Natural killer cell treated with Interleukin-12 subunit alpha and Interleukin-12 subunit beta and Interleukin-15 and Interleukin-18, amount 100 ng/mL, for 72 hours (primary cell): ENCODE data around the gene UBL4A. TPM values are rescaled to one million over a fixed set of nuclear protein-coding genes. Genes with fewer than 3 reads are reported as not detected.

ENCODE experiments used
- ATAC-seq, 2 donors: fragments of 150-1000 bp; cut with Tn5 transposase in 1 of 2; sonication (Bioruptor Pico), chemical (Tn5 transposase) in 1 of 2; 2 replicates each; pipeline ENCODE4 v1.10.0; 2021
- DNase-seq: peaks from one replicate; pipeline ENCODE4 v3.0.0; 2022; ENCODE audit warnings: low spot score
- H3K27ac Mint-ChIP-seq, 2 donors: 1 replicate in 1 of 2; 2 replicates in 1 of 2; pipeline ENCODE4 v1.8.0; 2022; ENCODE audit warnings: mixed read lengths in 2 of 2, mild to moderate bottlenecking in 1 of 2, moderate library complexity in 1 of 2
- H3K27me3 Mint-ChIP-seq, 2 donors: 1 replicate in 1 of 2; 2 replicates in 1 of 2; pipeline ENCODE4 v1.8.0; 2022; ENCODE audit warnings: mixed read lengths in 2 of 2
- H3K36me3 Mint-ChIP-seq: one replicate; pipeline ENCODE4 v1.8.0; 2022; ENCODE audit warnings: mixed read lengths
- H3K4me1 Mint-ChIP-seq, 2 donors: 1 replicate in 1 of 2; 2 replicates in 1 of 2; pipeline ENCODE4 v1.8.0; 2022; ENCODE audit warnings: low read depth in 2 of 2, mixed read lengths in 2 of 2, mild to moderate bottlenecking in 1 of 2
- H3K4me3 Mint-ChIP-seq: one replicate; pipeline ENCODE4 v1.8.0; 2022; ENCODE audit warnings: mixed read lengths
- H3K9me3 Mint-ChIP-seq: 2 replicates; pipeline ENCODE4 v1.8.0; 2022; ENCODE audit warnings: mixed read lengths
- total RNA-seq, 2 donors: library from RNA; stranded (reverse); gene quantifications; one replicate each; pipeline ENCODE4 v1.2.3, GENCODE V29; 2022

UBL4A gene
- total RNA-seq, 2 donors from 2014 or later, result 39.6 to 65.6 TPM

DNA sequence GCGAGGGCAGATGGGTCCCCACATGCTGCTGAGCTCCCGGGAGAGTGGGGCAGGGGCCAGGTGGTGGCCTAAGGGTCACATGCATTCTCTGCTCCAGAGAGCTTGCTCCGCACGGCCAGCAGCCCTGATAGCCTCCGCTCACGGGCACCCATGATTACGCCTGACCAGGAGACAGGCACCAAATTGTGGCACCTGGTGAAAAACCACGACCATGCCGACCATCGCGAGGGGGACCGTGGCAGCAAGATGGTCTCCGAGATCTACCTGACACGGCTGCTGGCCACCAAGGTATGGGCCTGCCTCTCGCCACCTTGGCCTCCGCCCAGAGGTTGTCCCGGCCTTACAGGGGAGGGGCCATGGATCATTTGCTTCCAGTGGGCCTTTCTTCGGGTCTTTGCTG lies 16.5 kb downstream of the UBL4A start:
- Mint-ChIP-seq H3K9me3 (no peaks in the 10 kb centered on the region), H3K27ac (no peak overlapping the region), H3K27me3 (no peaks in the 10 kb centered on the region), H3K4me1 (peaks cover 0 to 3% of the 10 kb centered on the region in 2 donors), H3K36me3 (no peaks in the 10 kb centered on the region), H3K4me3 (no peak overlapping the region)
- DNase-seq (peak; percentile 41), ATAC-seq (no peak)

DNA sequence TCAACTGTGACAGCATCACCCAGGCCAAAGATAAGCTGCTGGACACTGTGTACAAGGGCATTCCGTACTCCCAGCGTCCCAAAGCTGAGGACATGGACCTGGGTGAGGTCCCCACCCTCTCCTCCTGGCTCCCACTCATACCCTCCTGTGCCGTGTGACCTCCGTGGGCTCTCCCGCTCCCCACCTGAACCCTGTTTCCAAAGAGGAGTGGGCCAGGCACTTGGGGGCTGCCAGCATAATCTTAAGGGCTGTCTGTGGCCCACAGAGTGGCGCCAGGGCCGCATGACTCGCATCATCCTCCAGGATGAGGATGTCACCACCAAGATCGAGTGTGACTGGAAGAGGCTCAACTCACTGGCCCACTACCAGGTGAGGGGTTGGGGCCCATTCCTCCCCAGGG lies 17.3 kb downstream of the UBL4A start:
- Mint-ChIP-seq H3K36me3 (no peaks in the 10 kb centered on the region), H3K27ac (no peak overlapping the region), H3K4me3 (no peak overlapping the region), H3K9me3 (no peaks in the 10 kb centered on the region), H3K27me3 (no peaks in the 10 kb centered on the region), H3K4me1 (peaks cover 0 to 3% of the 10 kb centered on the region in 2 donors)
- ATAC-seq (no peak), DNase-seq (peak; percentile 38)

DNA sequence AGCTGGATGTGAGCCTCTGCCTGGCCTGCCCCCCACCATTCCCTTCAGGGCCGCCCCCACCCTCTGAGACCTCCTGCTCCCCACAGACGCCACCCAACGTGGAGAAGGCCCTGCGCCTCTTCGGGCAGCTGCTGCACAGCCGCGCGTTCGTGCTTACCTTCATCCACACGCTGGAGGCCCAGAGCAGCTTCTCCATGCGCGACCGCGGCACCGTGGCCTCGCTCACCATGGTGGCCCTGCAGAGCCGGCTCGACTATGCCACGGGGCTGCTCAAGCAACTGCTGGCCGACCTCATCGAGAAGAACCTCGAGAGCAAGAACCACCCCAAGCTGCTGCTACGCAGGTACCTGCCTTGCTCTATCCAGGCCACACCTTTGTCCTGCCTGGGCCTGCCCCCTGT lies 18.2 kb downstream of the UBL4A start:
- no peaks in the 10 kb centered on the region for H3K4me1 Mint-ChIP-seq
- no peak for ATAC-seq
- no peak overlapping the region for H3K4me3 Mint-ChIP-seq
- H3K9me3 Mint-ChIP-seq, result no peaks in the 10 kb centered on the region
- no peak for DNase-seq
- no peak overlapping the region for H3K27ac Mint-ChIP-seq
- no peaks in the 10 kb centered on the region for H3K36me3 Mint-ChIP-seq
- H3K27me3 Mint-ChIP-seq, result no peaks in the 10 kb centered on the region

DNA sequence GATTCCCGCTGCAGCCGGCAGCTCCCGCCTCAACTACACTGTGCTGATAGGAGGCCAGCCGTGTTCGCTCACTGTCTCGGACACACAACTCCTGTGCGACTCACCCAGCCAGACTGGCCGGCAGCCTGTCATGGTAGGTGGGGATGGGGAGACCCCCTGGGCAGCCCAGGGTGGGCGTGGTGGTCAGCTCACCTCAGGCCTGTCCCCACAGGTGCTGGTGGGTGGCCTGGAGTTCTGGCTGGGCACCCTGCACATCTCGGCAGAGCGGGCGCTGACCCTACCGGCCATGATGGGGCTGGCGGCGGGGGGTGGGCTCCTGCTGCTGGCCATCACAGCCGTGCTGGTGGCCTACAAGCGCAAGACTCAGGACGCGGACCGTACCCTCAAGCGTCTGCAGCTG lies 18.9 kb downstream of the UBL4A start:
- no peaks in the 10 kb centered on the region for H3K27me3 Mint-ChIP-seq
- no peaks in the 10 kb centered on the region for H3K9me3 Mint-ChIP-seq
- ATAC-seq (no peak), DNase-seq (no peak)
- no peaks in the 10 kb centered on the region for H3K36me3 Mint-ChIP-seq
- no peak overlapping the region for H3K27ac Mint-ChIP-seq
- no peak overlapping the region for H3K4me3 Mint-ChIP-seq
- no peaks in the 10 kb centered on the region for H3K4me1 Mint-ChIP-seq

DNA sequence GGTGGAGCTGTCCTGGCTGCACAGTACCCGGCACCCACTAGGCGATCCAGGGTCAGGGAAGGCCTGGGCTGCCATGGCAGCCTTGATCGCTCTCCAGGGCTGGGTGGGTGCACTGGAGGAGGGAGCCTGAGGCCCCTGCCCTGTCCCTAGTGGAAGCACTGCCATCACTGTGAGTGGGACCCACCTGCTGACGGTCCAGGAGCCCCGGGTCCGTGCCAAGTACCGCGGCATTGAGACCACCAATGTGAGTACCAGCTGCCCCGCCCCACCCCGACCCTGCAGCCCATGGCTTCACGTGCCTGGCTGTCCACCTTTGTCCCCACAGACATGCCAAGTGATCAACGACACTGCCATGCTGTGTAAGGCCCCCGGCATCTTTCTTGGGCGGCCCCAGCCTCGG lies 19.5 kb downstream of the UBL4A start:
- DNase-seq (no peak), ATAC-seq (no peak)
- H3K27ac Mint-ChIP-seq, result no peak overlapping the region
- no peaks in the 10 kb centered on the region for H3K36me3 Mint-ChIP-seq
- no peak overlapping the region for H3K4me3 Mint-ChIP-seq
- no peaks in the 10 kb centered on the region for H3K27me3 Mint-ChIP-seq
- H3K9me3 Mint-ChIP-seq, result no peaks in the 10 kb centered on the region
- peaks cover 0 to under 1% of the 10 kb centered on the region in 2 donors for H3K4me1 Mint-ChIP-seq

DNA sequence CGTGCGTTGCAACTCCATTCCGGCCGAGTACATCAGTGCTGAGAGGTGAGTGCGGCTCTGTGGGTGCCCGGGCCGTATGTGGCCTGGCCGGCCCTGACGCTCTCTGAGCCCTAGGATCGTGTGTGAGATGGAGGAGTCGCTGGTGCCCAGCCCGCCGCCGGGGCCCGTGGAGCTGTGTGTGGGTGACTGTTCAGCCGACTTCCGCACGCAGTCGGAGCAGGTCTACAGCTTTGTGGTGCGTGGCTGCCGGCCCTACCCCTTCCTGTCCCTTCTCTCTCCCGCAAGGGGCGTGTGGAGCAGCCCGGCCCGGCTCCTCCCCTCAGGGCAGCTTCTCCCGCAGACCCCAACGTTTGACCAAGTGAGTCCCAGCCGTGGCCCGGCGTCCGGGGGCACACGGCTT lies 20.4 kb downstream of the UBL4A start:
- Mint-ChIP-seq H3K27ac (no peak overlapping the region), H3K36me3 (no peaks in the 10 kb centered on the region), H3K9me3 (no peaks in the 10 kb centered on the region), H3K4me1 (peaks cover 0 to 3% of the 10 kb centered on the region in 2 donors), H3K4me3 (no peak overlapping the region), H3K27me3 (no peaks in the 10 kb centered on the region)
- ATAC-seq, result no peak
- no peak for DNase-seq

DNA sequence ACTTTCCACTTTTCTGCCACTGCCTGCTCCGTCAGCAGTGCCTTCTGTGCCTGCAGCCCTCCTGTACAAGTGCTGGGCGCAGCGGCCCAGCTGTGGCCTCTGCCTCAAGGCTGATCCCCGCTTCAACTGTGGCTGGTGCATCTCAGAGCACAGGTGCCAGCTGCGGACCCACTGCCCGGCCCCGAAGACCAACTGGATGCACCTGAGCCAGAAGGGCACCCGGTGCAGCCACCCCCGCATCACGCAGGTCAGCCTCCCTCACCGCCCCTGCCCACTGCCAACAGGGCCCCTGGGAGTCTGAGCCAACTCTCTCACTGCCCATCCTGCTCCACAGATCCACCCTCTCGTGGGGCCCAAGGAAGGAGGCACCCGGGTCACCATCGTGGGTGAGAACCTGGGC lies 20.8 kb downstream of the UBL4A start:
- ATAC-seq (no peak), DNase-seq (no peak)
- no peak overlapping the region for H3K27ac Mint-ChIP-seq
- H3K4me3 Mint-ChIP-seq, result no peak overlapping the region
- H3K4me1 Mint-ChIP-seq, result peaks cover 0 to 3% of the 10 kb centered on the region in 2 donors
- H3K27me3 Mint-ChIP-seq, result no peaks in the 10 kb centered on the region
- H3K36me3 Mint-ChIP-seq, result no peaks in the 10 kb centered on the region
- no peaks in the 10 kb centered on the region for H3K9me3 Mint-ChIP-seq

DNA sequence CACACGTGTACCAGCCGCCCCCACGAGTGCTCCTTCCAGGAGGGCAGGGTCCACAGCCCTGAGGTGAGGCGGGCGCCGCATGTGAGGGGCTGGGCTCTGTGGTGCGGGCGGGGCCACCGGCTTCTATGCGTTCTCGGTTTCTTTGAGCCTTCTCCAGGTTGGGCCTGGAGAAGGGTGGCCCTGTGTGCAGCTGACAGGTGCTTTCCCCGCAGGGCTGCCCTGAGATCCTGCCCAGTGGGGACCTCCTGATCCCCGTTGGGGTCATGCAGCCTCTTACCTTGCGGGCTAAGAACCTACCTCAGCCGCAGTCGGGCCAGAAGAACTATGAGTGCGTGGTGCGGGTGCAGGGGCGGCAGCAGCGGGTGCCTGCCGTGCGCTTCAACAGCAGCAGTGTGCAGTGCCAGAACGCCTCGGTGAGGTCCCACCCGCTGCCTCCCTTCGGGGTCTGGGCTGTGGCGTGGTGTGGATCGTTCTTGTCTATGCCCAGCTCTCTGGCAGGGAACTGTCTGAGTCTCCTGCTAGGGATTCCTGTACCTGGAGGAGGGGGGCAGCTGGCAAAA lies 21.5 kb downstream of the UBL4A start:
- Mint-ChIP-seq H3K4me3 (no peak overlapping the region), H3K9me3 (no peaks in the 10 kb centered on the region), H3K27me3 (no peaks in the 10 kb centered on the region), H3K27ac (no peak overlapping the region), H3K36me3 (no peaks in the 10 kb centered on the region), H3K4me1 (peaks cover 0 to 3% of the 10 kb centered on the region in 2 donors)
- ATAC-seq, result no peak
- DNase-seq, result no peak

DNA sequence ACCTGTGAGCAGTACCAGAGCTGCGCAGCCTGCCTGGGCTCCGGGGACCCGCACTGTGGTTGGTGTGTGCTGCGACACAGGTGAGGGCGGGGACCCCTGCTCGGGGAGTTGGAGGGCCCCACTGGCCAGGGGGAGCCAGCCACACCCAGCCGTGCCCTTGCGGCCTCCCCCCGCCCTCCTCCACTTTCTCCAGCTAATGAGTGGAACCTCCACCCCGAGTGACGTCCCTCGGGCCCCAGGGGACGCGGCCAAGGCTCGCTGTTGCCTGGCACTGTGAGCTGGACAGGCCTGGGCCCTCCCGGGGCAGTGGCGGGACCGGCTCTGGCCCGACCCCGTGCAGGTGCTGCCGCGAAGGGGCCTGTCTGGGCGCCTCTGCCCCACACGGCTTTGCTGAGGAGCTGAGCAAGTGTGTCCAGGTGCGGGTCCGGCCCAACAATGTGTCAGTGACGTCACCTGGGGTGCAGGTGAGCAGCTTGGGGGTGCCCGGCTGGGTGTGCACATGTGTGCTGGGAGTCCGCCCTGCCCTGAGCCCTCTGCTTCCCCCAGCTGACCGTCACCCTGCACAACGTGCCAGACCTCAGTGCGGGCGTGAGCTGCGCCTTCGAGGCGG lies 22.7 kb downstream of the UBL4A start:
- H3K9me3 Mint-ChIP-seq, result no peaks in the 10 kb centered on the region
- H3K27ac Mint-ChIP-seq, result no peak overlapping the region
- H3K4me1 Mint-ChIP-seq, result peaks cover 0 to 5% of the 10 kb centered on the region in 2 donors
- no peak for ATAC-seq
- no peaks in the 10 kb centered on the region for H3K27me3 Mint-ChIP-seq
- H3K4me3 Mint-ChIP-seq, result no peak overlapping the region
- DNase-seq, result no peak
- H3K36me3 Mint-ChIP-seq, result no peaks in the 10 kb centered on the region

DNA sequence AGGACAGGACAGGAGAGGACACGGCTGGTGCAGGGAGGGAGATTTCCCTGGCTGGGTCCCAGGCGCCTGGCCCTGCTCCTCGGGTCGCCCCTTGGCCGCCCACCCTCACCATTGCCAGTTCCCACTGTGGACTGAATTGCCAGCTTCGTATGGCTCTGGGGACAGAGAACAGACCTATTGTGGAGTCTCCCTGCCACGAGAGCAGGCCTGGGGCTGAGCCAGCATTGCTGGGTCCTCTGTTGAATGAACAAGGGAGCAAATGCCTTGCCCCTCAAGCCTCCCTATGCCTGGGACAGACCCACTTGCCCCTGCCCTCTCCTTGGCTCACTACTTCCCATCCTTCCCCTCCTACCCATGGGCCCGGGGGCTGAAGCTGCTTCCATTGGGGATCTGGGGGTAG lies 24.0 kb downstream of the UBL4A start:
- DNase-seq (no peak), ATAC-seq (no peak)
- Mint-ChIP-seq H3K27me3 (no peaks in the 10 kb centered on the region), H3K27ac (no peak overlapping the region), H3K9me3 (no peaks in the 10 kb centered on the region), H3K4me3 (no peak overlapping the region), H3K36me3 (no peaks in the 10 kb centered on the region), H3K4me1 (peaks cover 2 to 8% of the 10 kb centered on the region in 2 donors)

DNA sequence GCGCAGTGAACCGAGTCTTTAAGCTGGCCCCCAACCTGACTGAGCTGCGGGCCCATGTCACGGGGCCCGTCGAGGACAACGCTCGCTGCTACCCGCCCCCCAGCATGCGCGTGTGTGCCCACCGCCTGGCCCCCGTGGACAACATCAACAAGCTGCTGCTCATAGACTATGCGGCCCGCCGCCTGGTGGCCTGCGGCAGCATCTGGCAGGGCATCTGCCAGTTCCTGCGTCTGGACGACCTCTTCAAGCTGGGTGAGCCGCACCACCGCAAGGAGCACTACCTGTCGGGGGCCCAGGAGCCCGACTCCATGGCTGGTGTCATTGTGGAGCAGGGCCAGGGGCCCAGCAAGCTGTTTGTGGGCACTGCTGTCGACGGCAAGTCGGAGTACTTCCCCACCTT lies 26.1 kb downstream of the UBL4A start:
- no peak overlapping the region for H3K27ac Mint-ChIP-seq

DNA sequence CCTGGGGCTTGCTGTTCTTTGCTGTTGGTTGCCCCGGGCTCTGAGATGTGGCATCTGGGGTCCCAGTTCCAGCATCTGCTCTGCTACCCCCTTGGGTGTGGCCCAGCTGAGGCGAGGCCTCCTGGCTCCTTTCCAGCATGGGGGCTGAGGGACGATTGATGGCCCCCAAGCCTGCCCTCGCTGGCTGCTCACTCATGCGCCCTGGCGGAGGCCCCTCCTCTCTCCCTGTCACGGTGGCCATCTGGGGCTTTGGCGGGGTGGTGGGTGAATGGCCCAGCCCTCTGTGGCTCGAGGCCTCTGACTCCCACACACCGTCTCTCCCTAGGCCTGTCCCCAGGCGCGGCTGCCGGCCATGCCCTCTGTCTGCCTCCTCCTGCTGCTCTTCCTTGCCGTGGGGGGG lies 26.6 kb downstream of the UBL4A start:
- ATAC-seq (no peak), DNase-seq (no peak)
- Mint-ChIP-seq H3K27me3 (no peaks in the 10 kb centered on the region), H3K27ac (no peak overlapping the region), H3K9me3 (no peaks in the 10 kb centered on the region), H3K4me3 (peak overlapping the region; percentile 32), H3K36me3 (no peaks in the 10 kb centered on the region), H3K4me1 (peaks cover 6 to 11% of the 10 kb centered on the region in 2 donors)

More for the DNA sequence above, 26.1 kb downstream of the UBL4A start:
- Mint-ChIP-seq H3K4me1 (peaks cover 6 to 11% of the 10 kb centered on the region in 2 donors), H3K27me3 (no peaks in the 10 kb centered on the region), H3K36me3 (no peaks in the 10 kb centered on the region), H3K4me3 (peak overlapping the region; percentile 32), H3K9me3 (no peaks in the 10 kb centered on the region)
- DNase-seq (no peak), ATAC-seq (no peak)

DNA sequence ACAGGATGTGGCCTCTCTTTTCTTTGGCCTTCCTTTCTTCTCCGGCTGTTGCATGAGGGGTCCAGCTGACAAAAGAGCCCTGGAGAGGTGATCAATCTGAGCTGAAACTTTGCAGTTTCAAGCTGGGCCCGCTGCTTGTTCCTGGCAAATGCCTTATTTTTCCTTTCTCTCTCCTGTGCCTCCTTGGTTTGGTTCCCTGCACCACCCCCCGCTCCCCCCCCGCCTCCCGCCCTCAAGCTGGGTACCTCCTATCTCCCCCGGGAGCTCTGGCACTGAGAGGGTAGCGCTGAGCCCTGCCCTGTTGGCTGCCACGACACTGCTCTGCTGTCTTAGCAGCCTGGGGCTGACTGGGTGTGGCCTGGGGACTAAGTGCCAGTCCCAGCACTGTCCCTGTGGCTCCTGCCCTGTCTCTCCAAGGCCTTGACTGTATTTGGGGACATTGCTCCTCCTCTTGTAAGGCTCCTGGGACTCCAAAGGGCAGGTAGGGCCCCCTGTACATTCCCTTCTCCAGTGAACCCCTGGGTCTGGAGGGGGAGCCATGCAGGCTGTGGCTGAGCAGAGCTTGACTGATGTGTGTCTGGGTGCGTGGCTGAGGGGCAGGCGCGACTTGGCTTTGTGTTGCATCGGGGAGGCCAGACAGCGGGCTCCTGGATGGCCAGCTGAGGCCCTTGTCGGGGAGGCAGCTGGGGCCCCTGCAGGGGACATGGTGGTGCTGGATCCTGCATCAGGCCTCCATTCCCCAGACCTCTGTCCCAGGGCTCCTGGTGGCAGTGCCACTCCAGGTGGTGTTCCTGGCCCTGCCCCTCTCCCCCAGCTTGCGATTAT lies 27.2 kb downstream of the UBL4A start:
- DNase-seq (no peak), ATAC-seq (peak in 1 of 2 donors; percentile 49)
- H3K4me1 Mint-ChIP-seq, result peaks cover 6 to 11% of the 10 kb centered on the region in 2 donors
- H3K27me3 Mint-ChIP-seq, result no peaks in the 10 kb centered on the region
- peak overlapping the region; percentile 70 for H3K4me3 Mint-ChIP-seq
- H3K36me3 Mint-ChIP-seq, result no peaks in the 10 kb centered on the region
- peak overlapping the region in 1 of 2 donors; percentile 50 for H3K27ac Mint-ChIP-seq
- H3K9me3 Mint-ChIP-seq, result no peaks in the 10 kb centered on the region
